ENCODE data around the gene TBC1D23. TPM values are rescaled to one million over a fixed set of nuclear protein-coding genes. Genes with fewer than 3 reads are reported as not detected.

Gene TBC1D23
- polyA plus RNA-seq (2012; ENCODE audit: low read depth, missing spikeins), result 4.6 TPM

DNA sequence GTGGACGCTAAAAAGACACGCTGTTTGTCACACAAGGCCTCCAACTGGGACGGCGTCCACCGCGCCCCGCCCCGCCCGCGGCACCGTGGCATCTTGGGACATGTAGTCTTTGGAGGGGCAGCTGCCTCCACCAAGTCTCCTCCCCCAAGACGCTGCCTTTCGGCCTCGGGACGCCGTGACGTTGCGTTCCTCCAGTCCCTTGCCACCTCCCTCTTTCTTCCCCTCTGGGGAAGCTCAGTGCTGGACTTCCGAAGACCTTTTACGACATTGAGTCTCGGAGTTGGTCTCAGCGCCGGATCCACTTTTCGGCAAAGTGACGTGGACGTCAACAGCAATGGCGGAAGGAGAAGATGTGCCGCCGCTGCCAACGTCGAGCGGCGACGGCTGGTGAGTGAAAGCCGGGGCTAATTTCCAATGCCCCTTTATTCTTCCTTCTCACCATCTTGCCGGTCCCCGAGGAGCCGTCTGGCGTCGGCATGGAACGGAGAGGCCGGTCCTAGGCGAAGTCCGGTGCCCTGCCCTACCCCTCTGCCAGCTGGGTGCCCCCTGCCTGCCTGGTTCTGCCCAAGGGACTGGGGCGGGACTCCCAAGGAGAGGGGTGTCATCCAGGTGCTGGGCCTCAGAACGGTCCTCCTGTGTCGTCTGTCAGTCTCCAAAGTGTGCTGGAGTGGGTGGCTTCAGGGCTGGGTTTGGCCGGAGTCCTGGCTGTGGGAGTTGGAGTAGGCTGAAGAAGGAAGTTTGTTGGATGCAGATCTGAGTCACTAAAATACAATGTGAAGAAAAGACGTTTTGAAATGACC, at the start of gene TBC1D23:
Gene TBC1D23 (plus strand): TSS at position 308 of the 800 bp plus-strand sequence. CDS start 27 bp downstream, at position 335.
- FAIRE-seq, result peak; percentile 100
- no peak for TF ChIP-seq POU2F2 (IDR thresholded peaks at IDR 0.05; ENCODE audit: low read depth, low read length)
- peak; percentile 86 for TF ChIP-seq POLR2A (IDR thresholded peaks at IDR 0.05; ENCODE audit: low read depth, low read length)
- TF ChIP-seq POLR2AphosphoS5 (IDR thresholded peaks at IDR 0.05; ENCODE audit: low read depth, low read length), result peak; percentile 75
- no peak for TF ChIP-seq PAX5 (IDR thresholded peaks at IDR 0.05; ENCODE audit: insufficient read depth, low read length, severe bottlenecking)
- peak; percentile 80 for TF ChIP-seq TAF1 (IDR thresholded peaks at IDR 0.05; ENCODE audit: low read depth, low read length)
- 0 out of 2 replicates have a peak, but pooled peaks have one; percentile 36 for TF ChIP-seq SPI1 (IDR thresholded peaks at IDR 0.05; ENCODE audit: low read depth, low read length)

GRCh38 chr3:100213891-100214573, 46.8 kb upstream of the TBC1D23 start:
- no peak for FAIRE-seq
- no peak for TF ChIP-seq POLR2A (IDR thresholded peaks at IDR 0.05; ENCODE audit: low read depth, low read length)
- TF ChIP-seq SPI1 (IDR thresholded peaks at IDR 0.05; ENCODE audit: low read depth, low read length), result no peak
- TF ChIP-seq PAX5 (IDR thresholded peaks at IDR 0.05; ENCODE audit: insufficient read depth, low read length, severe bottlenecking), result no peak
- no peak for TF ChIP-seq POU2F2 (IDR thresholded peaks at IDR 0.05; ENCODE audit: low read depth, low read length)
- TF ChIP-seq TAF1 (IDR thresholded peaks at IDR 0.05; ENCODE audit: low read depth, low read length), result no peak
- no peak for TF ChIP-seq POLR2AphosphoS5 (IDR thresholded peaks at IDR 0.05; ENCODE audit: low read depth, low read length)
- DNase-seq (ENCODE audit: insufficient read length, low spot score), result no peak

More for the DNA sequence above, at the start of gene TBC1D23:
- DNase-seq (ENCODE audit: insufficient read length, low spot score), result peak; percentile 86

GRCh38 chr3:100214574-100214964, 46.2 kb upstream of the TBC1D23 start:
- TF ChIP-seq PAX5 (IDR thresholded peaks at IDR 0.05; ENCODE audit: insufficient read depth, low read length, severe bottlenecking), result no peak
- TF ChIP-seq POLR2AphosphoS5 (IDR thresholded peaks at IDR 0.05; ENCODE audit: low read depth, low read length), result no peak
- TF ChIP-seq POU2F2 (IDR thresholded peaks at IDR 0.05; ENCODE audit: low read depth, low read length), result no peak
- TF ChIP-seq SPI1 (IDR thresholded peaks at IDR 0.05; ENCODE audit: low read depth, low read length), result no peak
- TF ChIP-seq POLR2A (IDR thresholded peaks at IDR 0.05; ENCODE audit: low read depth, low read length), result no peak
- no peak for TF ChIP-seq TAF1 (IDR thresholded peaks at IDR 0.05; ENCODE audit: low read depth, low read length)
- no peak for FAIRE-seq
- no peak for DNase-seq (ENCODE audit: insufficient read length, low spot score)

DNA sequence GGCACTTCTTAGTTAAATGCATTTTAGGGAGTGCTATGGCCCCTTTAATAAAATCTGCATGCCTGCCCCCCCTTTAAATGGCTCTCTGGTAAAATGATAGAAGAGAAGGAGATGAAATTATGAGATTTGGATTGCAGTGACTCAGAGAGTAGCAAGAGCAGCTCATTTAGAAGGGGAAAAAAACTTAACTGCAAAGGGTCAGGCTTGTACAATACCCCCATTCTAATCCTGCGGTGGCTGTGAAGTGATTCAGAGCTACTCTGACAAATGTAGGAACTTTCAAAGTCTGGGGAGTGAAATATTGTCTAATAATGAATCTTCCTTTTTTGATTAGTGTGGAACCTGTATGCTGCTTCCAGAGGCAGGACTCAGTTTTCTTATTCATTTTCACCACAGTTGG, 44.1 kb upstream of the TBC1D23 start:
- FAIRE-seq (no peak), DNase-seq (ENCODE audit: insufficient read length, low spot score) (no peak)
- TF ChIP-seq PAX5 (IDR thresholded peaks at IDR 0.05; ENCODE audit: insufficient read depth, low read length, severe bottlenecking), result no peak
- no peak for TF ChIP-seq POU2F2 (IDR thresholded peaks at IDR 0.05; ENCODE audit: low read depth, low read length)
- TF ChIP-seq TAF1 (IDR thresholded peaks at IDR 0.05; ENCODE audit: low read depth, low read length), result no peak
- TF ChIP-seq SPI1 (IDR thresholded peaks at IDR 0.05; ENCODE audit: low read depth, low read length), result no peak
- no peak for TF ChIP-seq POLR2AphosphoS5 (IDR thresholded peaks at IDR 0.05; ENCODE audit: low read depth, low read length)

- DNase-seq (ENCODE audit: insufficient read length, low spot score) (no peak), FAIRE-seq (no peak)
- no peak for TF ChIP-seq TAF1 (IDR thresholded peaks at IDR 0.05; ENCODE audit: low read depth, low read length)
- TF ChIP-seq SPI1 (IDR thresholded peaks at IDR 0.05; ENCODE audit: low read depth, low read length), result no peak
- TF ChIP-seq POU2F2 (IDR thresholded peaks at IDR 0.05; ENCODE audit: low read depth, low read length), result no peak
Measured at GRCh38 chr3:100221159-100221558, 39.6 kb upstream of the TBC1D23 start.

- no peak for DNase-seq (ENCODE audit: insufficient read length, low spot score)
- no peak for FAIRE-seq
- TF ChIP-seq PAX5 (IDR thresholded peaks at IDR 0.05; ENCODE audit: insufficient read depth, low read length, severe bottlenecking) (no peak), POLR2A (IDR thresholded peaks at IDR 0.05; ENCODE audit: low read depth, low read length) (no peak), POLR2AphosphoS5 (IDR thresholded peaks at IDR 0.05; ENCODE audit: low read depth, low read length) (no peak), SPI1 (IDR thresholded peaks at IDR 0.05; ENCODE audit: low read depth, low read length) (no peak), POU2F2 (IDR thresholded peaks at IDR 0.05; ENCODE audit: low read depth, low read length) (no peak), TAF1 (IDR thresholded peaks at IDR 0.05; ENCODE audit: low read depth, low read length) (no peak)
Measured at GRCh38 chr3:100225193-100225592, 35.6 kb upstream of the TBC1D23 start.

DNA sequence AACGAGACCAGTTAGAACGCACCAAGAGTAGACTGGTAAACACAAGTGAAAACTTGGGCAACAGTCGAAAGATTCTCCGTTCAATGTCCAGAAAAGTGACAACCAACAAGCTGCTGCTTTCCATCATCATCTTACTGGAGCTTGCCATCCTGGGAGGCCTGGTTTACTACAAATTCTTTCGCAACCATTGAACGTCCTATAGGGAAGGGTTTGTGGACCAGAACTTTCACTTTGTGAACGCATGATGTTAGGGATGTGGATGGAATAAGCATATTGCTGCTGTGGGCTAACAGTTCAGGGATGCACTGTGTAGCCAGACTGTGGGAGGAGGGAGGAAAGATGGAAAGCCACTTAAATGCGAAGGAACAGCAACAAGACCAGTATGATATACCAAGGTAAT, 34.9 kb upstream of the TBC1D23 start:
- FAIRE-seq, result no peak
- TF ChIP-seq POLR2A (IDR thresholded peaks at IDR 0.05; ENCODE audit: low read depth, low read length), result no peak
- TF ChIP-seq POU2F2 (IDR thresholded peaks at IDR 0.05; ENCODE audit: low read depth, low read length), result no peak
- TF ChIP-seq POLR2AphosphoS5 (IDR thresholded peaks at IDR 0.05; ENCODE audit: low read depth, low read length), result no peak
- no peak for TF ChIP-seq PAX5 (IDR thresholded peaks at IDR 0.05; ENCODE audit: insufficient read depth, low read length, severe bottlenecking)
- TF ChIP-seq SPI1 (IDR thresholded peaks at IDR 0.05; ENCODE audit: low read depth, low read length), result no peak
- TF ChIP-seq TAF1 (IDR thresholded peaks at IDR 0.05; ENCODE audit: low read depth, low read length), result no peak
- DNase-seq (ENCODE audit: insufficient read length, low spot score), result no peak

GRCh38 chr3:100226712-100227429, 33.9 kb upstream of the TBC1D23 start:
- no peak for TF ChIP-seq POU2F2 (IDR thresholded peaks at IDR 0.05; ENCODE audit: low read depth, low read length)
- no peak for TF ChIP-seq POLR2AphosphoS5 (IDR thresholded peaks at IDR 0.05; ENCODE audit: low read depth, low read length)
- TF ChIP-seq PAX5 (IDR thresholded peaks at IDR 0.05; ENCODE audit: insufficient read depth, low read length, severe bottlenecking), result no peak
- no peak for TF ChIP-seq SPI1 (IDR thresholded peaks at IDR 0.05; ENCODE audit: low read depth, low read length)
- no peak for TF ChIP-seq TAF1 (IDR thresholded peaks at IDR 0.05; ENCODE audit: low read depth, low read length)
- no peak for TF ChIP-seq POLR2A (IDR thresholded peaks at IDR 0.05; ENCODE audit: low read depth, low read length)
- FAIRE-seq (no peak), DNase-seq (ENCODE audit: insufficient read length, low spot score) (no peak)

DNA sequence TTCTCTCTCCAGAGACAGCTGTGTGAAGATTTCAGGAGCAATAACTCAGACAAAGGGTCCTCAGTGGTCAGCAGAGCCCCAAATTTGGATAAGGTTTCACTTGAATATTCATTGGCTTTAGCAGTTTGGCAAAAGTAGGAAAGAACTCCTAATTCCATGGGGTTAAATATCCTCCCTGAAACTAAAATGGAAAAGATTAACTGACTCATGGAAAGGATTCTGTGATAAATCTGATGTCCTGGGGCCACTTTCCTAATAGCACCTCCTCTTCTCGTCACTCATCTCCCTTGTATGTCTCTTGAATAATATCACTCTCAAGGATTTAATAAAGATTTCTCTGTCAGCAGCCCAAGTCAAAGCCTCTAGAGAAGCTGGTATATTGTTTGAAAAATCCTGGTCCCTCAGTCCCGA, 33.3 kb upstream of the TBC1D23 start:
- TF ChIP-seq PAX5 (IDR thresholded peaks at IDR 0.05; ENCODE audit: insufficient read depth, low read length, severe bottlenecking), result no peak
- TF ChIP-seq POLR2AphosphoS5 (IDR thresholded peaks at IDR 0.05; ENCODE audit: low read depth, low read length), result no peak
- no peak for TF ChIP-seq POU2F2 (IDR thresholded peaks at IDR 0.05; ENCODE audit: low read depth, low read length)
- no peak for TF ChIP-seq TAF1 (IDR thresholded peaks at IDR 0.05; ENCODE audit: low read depth, low read length)
- no peak for TF ChIP-seq SPI1 (IDR thresholded peaks at IDR 0.05; ENCODE audit: low read depth, low read length)
- TF ChIP-seq POLR2A (IDR thresholded peaks at IDR 0.05; ENCODE audit: low read depth, low read length), result no peak
- DNase-seq (ENCODE audit: insufficient read length, low spot score) (no peak), FAIRE-seq (no peak)
